GM21619 (cell line): ENCODE results near the gene KCTD4.
"Not testable (repeated sequence)": the region's sequence is repeated elsewhere in the genome, so short reads cannot be mapped to it uniquely, and the experiment has no call there.

ENCODE experiments used
- ATAC-seq: cut with Tn5 transposase; IDR thresholded peaks from one replicate; pipeline ENCODE4 v1.9.1; 2021; ENCODE audit not compliant: unreplicated experiment

KCTD4 gene

DNA sequence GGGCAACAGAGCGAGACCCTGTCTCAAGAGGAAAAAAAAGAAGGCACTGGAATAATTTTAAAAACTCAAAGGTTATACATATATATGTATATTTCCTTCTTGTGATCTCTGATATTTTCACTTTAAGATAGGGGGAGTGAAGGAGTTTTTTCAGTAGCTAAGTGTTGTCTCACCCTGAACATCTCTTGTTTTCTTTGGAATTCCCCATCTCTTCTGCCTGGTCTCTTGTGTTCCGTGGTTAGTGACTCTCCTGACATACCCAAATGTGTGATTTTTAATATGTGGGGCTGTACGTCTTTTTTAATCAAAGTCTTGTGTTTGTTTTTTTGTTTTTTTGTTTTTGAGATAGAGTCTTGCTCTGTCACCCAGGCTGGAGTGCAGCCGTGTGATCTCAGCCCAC lies 15.3 kb upstream of the KCTD4 start:
- no peak for ATAC-seq

DNA sequence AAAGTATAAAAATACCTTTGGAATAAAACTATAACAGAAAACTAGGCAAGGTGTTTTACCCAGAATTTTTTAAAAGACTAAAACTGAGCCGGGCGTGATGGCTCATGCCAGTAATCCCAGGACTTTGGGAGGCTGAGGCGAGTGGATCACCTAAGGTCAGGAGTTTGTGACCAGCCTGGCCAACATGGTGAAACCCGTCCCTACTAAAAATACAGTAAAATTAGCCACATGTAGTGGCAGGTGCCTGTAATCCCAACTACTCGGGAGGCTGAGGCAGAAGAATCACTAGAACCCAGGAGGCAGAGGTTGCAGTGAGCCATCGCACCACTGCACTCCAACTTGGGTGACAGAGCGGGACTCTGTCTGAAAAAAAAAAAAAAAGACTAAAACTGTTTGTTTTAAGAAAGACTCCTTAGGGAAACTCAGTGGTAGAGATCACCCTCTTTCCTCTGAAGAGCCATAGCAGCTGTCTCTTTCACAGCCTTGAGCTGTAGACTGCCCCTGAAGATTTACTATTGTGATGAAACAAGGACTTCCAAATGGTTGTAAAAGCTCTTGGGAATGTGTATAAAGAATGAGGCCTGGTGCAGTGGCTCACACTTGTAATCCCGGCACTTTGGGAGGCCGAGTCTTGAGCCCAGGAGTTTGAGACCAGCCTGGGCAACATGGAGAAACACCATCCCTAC lies 14.7 kb upstream of the KCTD4 start:
- ATAC-seq, result no peak

DNA sequence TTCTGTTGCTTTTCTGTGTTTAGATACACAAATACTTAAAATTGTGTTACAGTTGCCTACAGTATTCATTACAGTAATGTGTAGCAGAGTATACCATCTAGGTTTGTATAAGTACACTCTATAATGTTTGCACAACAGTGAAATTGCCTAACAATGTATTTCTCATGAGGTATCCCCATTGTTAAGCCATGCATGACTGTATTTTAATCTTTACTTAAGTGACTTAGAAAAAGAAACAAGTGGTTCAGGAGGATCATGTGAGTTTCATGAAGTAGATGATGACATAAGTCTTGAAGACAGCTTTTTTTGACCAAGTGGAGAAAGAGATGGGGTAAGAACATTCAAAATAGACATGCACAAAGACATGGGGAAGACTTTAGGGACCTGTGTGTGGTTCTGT lies 8.4 kb upstream of the KCTD4 start:
- ATAC-seq, result no peak

DNA sequence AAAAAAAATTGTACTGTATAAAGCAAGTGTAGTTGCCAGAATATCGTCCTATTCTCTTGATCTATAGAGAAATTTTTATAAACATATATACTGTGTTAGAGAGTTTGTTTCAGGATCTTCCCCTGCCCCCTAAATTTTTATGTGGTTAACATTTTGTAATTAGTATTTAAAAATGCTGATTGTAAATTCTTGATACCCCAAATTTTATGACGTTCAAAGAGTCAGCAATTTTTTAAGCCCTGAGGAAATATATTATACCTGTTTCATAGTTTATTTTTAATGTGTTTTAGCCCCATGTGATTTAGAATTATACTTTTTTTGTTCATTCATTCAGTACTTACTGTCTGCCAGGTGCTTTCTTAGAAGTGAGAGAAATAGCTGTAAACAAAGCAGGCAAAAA lies 7.3 kb upstream of the KCTD4 start:
- ATAC-seq, result no peak

DNA sequence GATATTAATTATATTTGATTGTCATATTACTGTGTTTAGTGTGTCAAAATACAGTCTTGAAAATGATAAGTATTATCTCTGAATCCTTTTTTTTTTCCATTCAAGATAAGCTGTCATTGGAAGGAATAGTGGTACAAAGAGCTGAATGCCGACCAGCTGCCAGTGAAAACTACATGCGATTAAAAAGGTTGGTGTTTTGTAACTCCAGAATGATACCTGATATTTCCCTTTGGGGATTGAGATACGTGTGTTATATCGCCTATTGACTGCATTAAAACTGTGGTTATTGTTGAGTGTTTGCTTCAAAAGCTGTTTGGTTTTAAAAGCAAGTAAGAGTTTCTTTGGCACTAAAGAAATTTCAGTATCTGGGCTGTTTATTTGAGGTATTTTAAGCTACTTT lies 6.5 kb upstream of the KCTD4 start:
- ATAC-seq, result no peak

DNA sequence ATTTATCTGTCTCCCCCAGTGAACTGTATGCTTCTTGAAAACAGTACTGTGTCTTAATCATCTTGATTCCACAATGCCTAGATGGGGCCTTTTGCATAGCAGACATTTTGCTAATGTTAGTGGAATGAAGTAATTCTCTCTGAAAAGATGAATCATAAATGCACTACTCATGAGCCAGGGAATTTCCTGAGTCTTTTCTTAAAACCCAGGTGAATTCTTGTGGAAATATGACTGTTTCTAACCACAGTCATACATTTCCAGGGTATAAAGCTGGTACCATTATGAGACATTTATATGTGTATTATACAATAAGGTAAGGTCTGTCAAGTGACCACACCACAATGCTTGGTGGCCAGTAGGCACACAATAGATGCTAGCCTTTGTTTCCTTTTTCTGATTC lies 5.5 kb upstream of the KCTD4 start:
- ATAC-seq, result peak; percentile 62

DNA sequence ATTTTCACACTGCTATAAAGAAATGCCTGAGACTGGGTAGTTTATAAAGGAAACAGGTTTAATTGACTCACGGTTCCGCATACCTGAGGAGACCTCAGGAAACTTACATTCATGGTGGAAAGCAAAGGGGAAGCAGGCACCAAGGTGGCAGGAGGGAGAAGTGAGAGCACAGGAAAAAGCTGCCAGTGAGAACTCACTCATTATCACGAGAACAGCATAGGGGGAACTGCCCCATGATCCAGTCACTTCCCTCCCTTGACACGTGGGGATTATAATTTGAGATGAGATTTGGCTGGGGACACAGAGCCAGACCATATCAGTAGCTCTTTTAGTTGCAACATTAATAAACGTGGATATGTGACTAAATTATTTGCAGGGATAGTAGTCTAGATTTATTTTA lies 4.3 kb upstream of the KCTD4 start:
- ATAC-seq, result no peak

DNA sequence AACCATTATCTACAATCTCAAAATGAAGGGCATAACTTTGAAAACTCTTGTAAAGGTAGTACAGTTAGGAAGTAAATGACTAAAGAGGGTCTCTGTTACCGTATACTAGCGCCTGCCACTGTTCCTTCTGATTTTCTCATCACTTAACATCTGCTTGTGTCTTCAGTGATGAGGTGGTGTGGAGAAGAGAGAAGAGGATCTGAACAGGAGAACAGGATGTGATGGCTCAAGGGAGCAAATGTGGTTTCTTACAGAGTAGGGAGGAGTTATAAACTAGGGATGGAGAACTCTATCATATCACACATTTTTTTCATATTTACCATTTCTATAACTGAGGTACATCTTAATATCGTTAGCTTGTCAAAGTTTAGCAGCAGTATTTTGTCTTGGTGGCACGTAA lies 1.1 kb downstream of the KCTD4 start:
- no peak for ATAC-seq

DNA sequence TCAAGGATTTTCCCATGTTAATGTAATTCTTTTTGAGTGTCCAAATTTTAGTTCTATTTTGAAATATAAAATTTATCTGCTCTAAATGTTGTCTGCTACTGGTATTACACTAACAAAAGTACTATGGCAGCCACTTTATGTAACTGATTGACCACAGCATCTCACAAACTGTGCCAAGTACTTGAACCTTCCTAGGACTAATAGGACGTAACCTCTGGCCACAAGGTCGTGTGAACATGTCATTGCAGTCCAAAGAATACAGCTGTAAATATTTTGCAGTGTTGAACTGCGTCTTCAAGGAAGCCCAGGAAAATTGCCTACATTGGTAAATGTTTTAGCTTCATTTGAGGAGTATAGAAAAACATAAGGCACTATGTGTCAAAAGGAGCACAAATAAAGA lies 1.9 kb downstream of the KCTD4 start:
- no peak for ATAC-seq

DNA sequence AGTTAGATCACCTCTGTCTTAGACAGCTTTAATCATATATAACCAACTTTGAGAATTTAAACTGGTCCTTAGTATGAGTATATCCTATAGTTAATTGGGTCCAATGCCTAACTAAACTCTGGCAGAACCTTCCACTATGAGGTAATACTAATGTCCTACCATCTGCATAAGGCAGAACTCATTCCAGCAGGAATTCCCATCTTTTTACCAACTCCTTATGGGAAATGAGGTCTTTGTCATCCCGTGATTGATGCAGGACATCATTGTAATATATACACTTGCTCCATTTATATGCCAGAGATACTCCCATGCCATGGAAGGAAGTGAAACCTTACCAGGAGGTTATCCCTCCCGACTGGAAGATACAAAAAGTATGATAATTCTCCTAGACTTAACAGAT lies 2.8 kb downstream of the KCTD4 start:
- no peak for ATAC-seq

DNA sequence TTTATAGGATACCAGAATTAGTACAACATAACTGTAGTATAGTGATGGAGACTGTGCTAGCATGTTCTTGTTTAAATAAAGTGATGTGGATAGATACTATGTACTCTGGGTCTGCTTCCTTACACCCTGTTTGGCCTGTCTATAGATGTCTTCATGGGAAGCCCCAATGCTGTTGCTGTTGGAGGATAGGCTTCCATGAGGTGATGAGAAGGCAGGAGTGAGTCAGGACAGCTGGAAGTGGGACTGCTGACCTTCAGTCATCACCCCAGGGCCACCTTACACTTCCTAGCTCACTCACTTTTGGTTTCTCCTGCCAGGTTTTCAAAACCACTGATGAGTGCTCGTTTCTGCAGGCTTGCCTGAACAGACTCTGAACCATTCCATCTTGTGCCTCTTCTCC lies 4.2 kb downstream of the KCTD4 start:
- peak; percentile 55 for ATAC-seq

DNA sequence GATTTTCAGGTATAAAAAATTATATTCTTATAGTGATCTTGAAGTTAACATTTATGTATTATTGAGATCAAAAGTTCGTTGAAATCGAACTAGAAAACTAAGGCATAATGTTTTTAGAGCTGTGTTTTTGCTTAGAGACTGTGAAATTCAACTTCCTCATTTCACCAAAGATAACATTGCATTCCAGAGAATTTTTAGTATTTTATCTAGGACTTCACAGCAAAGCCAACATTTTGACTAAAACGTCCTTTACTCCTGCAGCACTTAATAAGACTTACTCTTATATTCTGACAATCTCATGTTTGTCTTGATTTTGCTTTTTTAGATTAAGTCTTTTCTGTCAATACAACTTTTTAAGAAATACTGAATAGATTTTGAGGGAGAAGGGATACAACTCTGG lies 4.7 kb downstream of the KCTD4 start:
- no peak for ATAC-seq

DNA sequence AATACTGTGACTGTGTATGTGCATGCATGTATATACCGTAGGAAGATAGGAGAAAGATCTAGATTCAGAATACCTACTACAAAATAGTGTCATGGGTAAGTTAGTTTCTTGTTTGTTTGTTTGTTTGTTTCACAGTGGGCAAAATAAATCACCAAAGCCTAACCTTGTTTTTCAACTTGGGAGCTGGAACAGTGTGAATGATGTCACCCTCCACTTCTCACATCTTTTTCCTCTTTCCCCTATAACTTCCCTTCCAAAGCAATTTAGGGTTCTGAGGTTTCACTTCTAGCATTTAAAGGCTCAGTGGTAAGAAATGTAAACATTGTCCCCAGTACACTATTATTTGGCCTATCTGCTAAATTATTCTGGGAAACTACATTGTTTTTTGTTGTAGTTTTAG lies 5.4 kb downstream of the KCTD4 start:
- no peak for ATAC-seq

DNA sequence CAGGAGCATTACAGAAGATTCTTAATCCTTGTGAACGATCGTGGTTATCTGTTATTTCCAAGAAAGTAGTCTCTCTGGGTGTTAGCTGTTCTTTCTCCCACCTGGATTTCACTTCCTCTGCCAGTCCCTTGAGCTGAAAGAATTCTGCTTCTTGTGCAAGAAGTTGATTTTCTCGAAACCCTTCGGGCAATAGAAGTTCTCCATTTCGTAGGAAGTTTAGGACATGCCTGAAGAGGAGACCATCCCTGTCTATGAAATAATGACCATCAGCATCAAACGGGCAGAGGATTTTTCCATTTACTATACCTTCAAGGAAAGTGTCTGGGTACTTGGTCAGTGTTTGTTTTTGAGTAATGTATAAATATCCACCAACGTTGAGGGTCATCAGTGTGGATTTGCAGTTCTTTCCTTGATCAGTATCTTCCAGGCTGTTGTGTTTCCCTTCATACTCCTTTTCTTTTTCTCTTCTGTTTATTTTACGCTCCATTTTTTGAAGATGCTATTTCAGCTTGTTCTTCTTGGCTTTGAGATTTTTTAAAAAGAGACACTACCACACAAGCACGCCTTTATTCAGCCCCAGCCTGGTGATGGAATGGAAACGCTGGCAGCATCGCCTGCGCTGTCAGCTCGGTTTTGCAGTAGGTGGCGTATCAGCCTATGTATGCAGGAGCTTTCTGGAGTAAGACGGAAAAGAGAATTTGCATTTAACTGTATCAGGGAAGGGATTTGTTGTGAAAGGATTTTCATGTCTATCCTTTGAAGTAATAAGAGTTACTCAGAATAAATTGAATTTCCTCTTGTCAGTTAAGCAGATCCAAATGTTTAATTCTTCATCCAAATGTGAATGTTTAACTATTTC lies 6.5 kb downstream of the KCTD4 start:
- no peak for ATAC-seq

DNA sequence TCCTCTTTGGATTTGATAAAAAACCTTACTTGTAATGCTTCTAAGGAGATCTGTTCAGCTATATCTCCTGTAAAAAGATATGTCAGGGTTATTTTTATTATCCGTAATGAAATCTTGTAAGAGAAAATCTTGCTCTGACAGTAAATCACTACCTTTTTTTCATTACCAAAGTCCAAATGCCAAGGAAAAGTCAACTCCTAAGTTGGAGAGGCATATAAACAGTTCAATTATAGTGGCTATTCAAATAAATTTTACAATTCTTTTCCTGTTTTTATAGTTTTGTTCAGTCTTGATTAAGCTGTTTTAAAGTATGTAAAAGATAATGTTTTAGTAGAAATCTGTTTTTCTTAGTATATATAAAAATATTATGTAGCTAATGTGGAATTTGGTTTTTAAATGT lies 9.0 kb downstream of the KCTD4 start:
- ATAC-seq, result no peak

DNA sequence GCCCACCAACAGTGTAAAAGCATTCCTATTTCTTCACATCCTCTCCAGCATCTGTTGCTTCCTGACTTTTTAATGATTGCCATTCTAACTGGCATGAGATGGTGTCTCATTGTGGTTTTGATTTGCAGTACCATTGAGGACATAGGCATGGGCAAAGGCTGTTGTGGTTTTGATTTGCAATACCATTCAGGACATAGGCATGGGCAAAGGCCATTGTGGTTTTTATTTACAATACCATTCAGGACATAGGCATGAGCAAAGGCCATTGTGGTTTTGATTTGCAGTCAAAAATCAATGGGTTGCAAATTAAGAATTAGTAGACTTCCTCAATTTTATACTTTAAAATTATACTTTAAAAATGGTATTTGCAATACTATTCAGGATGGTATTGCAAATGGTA lies 11.3 kb downstream of the KCTD4 start:
- not testable (repeated sequence) for ATAC-seq

DNA sequence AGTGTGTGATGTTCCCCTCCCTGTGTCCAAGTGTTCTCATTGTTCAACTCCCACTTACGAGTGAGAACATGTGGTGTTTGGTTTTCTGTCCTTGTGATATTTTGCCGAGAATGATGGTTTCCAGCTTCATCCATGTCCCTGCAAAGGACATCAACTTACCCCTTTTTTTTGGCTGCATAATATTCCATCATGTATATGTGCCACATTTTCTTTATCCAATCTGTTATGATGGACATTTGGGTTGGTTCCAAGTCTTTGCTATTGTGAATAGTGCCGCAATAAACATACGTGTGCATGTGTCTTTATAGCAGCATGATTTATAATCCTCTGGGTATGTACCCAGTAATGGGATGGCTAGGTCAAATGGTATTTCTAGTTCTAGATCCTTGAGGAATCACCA lies 11.8 kb downstream of the KCTD4 start:
- not testable (repeated sequence) for ATAC-seq

DNA sequence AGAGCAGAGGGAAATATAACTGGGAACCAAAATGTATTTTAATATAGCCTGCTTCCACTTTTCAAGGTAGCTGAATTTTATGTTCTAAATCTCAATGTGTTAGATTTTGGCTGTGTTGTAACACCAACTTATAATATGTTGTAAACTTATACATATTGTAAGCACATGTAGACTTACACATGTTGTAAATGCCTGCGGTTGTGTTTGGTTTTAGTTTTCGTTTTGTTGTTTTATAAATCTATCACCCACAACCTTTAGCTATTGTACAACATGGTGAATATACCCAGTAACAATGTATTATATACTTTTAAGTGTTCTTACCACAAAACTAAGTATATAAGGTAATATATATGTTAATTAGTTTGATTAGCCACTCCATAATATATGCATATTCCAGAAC lies 15.6 kb downstream of the KCTD4 start:
- no peak for ATAC-seq

DNA sequence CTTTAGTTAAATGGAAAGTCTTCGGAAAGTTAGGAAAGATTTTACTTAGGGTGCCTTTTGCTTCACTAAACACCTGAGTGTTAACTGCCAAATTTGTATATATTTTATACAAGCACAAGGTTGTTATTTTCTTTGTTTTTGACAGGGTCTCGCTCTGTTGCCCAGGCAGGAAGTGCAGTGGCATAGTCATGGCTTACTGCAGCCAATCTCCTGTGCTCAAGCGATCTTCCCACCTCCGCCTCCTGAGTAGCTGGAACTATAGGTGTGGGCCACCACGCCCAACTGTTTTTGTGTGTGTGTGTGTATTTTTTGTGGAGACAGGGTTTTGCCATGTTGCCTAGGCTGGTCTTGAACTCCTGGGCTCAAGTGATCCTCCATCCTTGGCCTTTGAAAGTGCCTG lies 16.2 kb downstream of the KCTD4 start:
- no peak for ATAC-seq

DNA sequence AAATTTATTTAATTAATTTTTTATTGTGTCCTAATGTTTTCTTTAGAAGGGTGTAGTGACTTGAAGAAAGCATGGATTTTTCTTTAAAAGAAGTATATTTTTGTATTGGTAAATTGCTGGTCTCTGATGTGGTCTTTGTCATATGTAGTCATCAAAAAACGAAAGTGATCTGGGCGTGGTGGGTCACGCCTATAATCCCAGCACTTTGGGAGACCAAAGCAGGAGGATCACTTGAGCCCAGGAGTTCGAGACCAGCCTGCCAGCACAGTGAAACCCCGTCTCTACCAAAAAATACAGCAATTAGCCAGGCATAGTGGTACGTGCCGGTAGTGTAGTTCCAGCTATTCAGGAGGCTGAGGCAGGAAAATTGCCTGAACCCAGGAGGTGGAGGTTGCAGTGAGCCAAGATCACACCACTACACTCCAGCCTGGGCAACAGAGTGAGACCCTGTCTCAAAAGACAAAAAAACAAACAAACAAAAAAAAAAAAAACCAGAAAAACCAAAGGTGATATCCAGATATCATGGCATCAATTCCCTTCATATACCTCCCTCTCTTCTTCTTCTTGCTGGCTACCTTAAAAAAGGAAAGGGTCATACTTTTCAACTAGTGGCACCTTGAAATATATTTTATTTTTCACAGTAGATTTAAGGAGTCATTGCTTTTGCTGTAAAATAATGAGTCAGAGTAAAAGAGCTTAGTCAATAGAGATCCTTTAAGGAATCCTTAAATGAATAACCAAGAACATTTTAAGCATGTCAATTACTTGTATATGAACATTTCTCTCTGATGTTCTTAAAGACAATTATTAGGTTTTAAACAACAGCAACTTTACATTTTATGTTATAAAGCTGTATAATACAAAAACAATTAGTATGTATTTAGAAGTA lies 19.9 kb downstream of the KCTD4 start:
- no peak for ATAC-seq

DNA sequence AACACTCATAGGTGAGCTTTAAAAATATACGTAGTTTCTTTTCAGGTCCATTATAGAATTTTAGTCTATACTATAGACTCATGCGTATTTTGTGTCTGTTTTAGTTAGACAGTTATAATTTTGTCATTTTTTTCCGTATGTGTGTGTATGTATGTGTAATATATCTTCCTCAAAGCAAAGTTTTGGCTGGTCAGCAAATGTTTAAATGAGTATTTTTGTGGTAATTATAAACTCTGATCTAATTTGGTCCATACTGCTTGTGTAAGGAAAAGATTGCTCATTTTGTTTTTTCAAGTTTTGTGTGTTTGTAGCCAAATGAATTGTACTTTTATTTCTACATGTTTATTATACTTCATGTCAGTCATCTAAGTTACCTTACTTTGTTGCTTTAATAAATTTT lies 20.5 kb downstream of the KCTD4 start:
- no peak for ATAC-seq

DNA sequence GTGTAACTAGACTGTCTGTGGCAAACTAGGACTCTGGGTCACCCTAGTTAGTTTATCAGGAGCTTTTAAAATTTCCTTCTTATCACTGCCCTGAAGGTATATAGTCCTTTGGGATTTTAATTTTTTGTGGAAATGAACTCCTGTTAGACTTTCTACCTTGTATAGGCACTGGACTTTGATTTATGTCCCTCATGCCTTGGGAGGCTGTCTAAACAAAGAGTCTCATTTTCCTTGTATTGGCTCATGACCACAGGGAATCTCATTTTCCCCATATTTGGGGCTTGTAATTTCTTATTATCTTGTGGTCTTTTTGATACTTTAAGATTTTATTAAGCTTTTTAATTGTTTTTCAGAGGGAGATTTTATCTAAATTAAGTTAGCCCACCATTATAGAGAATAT lies 21.4 kb downstream of the KCTD4 start:
- ATAC-seq, result no peak
